GM10266 (cell line): ENCODE results near the gene MCTP1.

Source experiments
- DNase-seq: peaks from one replicate; pipeline ENCODE4 v3.0.0; 2012; ENCODE audit errors: extremely low spot score
- TF ChIP-seq, protein P1 (sequence below): IDR thresholded peaks from 2 replicates; pipeline ENCODE4 v1.5.1; 2012; ENCODE audit warnings: mild to moderate bottlenecking, low read depth; ENCODE audit not compliant: control insufficient read depth, insufficient read depth; ENCODE audit errors: missing control alignments

The MCTP1 gene

DNA sequence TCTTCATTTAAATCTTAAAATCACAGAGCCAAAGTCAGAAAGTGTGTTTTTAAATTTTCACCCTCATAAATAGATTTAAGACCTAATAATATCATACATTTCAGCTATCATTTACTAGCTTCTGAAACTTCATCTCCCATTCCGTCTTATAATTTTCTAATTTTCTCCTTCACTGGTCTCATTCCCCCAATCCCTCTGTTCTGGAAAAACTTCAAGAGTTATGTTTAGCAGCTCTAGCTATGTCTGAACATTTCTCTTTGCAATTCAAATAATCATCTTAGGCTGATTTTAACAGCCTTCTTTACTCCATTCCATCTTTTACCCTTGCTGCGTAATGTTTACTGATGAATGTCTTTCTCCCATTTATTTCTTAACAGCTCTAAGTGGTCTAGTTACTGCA lies 474.0 kb downstream of the MCTP1 start:
- DNase-seq = no peak
- TF ChIP-seq, protein P1, sequence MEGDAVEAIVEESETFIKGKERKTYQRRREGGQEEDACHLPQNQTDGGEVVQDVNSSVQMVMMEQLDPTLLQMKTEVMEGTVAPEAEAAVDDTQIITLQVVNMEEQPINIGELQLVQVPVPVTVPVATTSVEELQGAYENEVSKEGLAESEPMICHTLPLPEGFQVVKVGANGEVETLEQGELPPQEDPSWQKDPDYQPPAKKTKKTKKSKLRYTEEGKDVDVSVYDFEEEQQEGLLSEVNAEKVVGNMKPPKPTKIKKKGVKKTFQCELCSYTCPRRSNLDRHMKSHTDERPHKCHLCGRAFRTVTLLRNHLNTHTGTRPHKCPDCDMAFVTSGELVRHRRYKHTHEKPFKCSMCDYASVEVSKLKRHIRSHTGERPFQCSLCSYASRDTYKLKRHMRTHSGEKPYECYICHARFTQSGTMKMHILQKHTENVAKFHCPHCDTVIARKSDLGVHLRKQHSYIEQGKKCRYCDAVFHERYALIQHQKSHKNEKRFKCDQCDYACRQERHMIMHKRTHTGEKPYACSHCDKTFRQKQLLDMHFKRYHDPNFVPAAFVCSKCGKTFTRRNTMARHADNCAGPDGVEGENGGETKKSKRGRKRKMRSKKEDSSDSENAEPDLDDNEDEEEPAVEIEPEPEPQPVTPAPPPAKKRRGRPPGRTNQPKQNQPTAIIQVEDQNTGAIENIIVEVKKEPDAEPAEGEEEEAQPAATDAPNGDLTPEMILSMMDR = no peak

DNA sequence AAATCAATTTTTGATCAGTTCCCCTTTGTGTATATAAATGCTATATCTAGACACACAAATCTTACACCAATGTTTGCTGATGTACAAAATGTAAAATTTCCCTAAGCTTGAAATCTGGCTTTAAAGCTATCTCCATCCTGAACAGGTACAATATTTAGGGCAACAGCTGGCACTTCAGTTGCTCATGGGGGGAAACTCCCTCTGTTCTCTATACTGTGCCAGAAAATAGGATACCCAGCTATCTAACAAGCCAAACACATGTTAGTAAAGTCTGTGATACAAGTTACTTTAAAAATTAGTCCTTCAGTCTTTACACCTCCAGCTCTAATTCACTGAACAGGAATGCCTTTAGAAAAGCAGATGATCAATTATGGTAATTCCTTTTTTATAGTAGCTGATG lies 474.6 kb downstream of the MCTP1 start:
- DNase-seq = no peak
- TF ChIP-seq, protein P1 = no peak

DNA sequence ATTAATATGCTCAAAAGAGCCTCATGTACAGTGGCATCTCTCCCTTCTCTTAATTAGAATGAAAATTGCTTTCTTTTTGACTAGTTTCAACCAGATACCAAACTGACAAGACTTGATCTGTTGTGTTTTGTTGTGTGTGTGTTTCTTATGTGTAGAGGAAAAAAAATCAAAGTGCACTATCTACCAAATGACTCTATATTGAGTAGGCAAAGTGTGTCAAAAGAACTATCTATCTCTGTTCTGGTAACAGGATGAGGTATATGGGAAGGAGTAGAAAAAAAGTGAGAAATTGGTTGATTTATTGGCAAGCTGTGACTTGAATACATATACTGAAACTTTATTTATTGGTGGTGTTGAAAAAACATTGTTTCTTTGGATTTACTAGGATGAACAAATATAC lies 476.4 kb downstream of the MCTP1 start:
- TF ChIP-seq, protein P1 = no peak
- no peak for DNase-seq

DNA sequence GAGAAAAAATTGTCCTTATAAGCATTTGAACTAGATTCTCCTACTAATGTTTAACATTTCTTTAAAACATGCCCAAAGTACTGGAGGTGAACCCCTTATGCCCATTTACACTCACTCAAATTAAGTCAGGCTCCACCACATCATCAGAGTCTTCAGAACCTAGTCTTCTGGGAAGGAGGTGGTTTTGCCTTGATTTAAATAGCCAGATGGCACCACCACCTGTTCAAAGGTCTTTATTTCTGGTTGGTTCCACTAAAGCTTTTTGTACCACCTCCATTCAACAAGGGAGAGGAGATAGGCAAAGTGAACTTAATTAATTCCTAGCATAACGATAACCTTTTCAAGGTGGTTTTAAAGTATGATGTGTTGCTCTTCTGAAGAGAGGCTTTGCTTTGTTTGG lies 476.9 kb downstream of the MCTP1 start:
- no peak for DNase-seq
- TF ChIP-seq, protein P1 = no peak

DNA sequence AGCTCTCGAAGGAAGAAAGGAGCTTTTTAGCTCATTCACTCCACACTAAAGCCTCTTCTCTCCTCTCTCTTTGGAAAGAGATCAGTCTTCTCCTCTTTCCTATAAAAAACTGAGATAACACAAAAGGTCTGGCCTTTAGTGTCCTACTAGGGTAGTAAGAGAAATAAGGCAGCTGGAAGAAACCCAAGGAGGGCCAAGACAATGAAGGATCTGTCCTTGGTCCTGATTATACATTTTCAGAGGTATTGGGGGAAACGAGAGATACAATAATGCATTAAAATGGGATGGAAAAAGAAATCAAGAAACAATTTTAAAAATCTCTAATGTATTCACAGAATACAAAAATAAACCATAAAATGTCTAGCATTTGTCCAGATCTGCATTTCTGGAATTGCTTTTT lies 482.4 kb downstream of the MCTP1 start:
- no peak for DNase-seq
- TF ChIP-seq, protein P1 = no peak

DNA sequence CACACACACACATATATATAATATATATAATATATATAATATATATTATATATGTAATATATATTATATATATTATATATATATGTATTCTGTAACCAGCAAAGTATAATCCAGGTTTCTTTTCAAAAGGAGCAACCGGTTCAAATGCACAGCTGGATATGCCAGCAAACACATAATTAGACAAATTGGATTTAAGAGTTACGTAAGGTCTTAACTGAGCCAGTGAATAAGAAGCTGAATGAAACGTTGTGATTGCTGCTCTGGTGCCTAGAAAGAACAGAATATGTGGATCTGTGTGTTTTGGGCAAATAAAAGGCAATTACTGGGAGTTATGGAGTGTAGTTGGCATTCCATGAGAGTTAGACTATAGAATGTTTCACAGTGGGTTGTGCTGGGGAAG lies 488.3 kb downstream of the MCTP1 start:
- no peak for DNase-seq
- TF ChIP-seq, protein P1 = no peak

DNA sequence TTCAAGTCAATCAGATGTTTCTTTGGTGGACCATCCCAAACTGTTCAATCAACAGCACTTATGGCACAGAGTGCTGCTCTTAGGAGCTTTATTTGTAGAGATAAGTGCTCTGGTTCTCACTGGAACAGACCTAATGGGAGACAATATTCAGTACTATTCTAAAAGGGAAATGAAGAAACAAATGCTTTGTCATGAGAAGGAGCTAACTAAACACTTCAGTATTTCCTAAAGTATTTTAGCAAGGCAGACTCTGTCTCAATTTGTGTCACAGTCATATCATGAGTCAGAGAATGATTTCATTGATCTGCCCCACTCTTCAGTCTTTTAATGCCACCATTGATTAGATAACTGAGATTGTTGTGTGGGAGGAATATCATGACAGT lies 491.1 kb downstream of the MCTP1 start:
- peak; percentile 54 for DNase-seq
- TF ChIP-seq, protein P1 = no peak
